Cortex of kidney (tissue), 1 donor: ENCODE measurements around the gene RGS19.
"Not testable (repeated sequence)": the region's sequence is repeated elsewhere in the genome, so short reads cannot be mapped to it uniquely, and the experiment has no call there.

ENCODE experiments used
- DNase-seq: peaks from one replicate; lab custom pipeline; 2025; lab: John Stamatoyannopoulos, UW

Gene RGS19

GRCh38 chr20:64079273-64080012 is at the start of gene RGS19:
Gene RGS19 (minus strand): TSS chr20:64079518. CDS start chr20:64076886, 2,632 bp downstream.
- DNase-seq: no peak

- not testable (repeated sequence) for DNase-seq
Measured at GRCh38 chr20:64123517-64123916, 44.2 kb upstream of the RGS19 start.

GRCh38 chr20:64122927-64123326 is 43.6 kb upstream of the RGS19 start:
- DNase-seq: not testable (repeated sequence)

GRCh38 chr20:64121586-64121985 is 42.3 kb upstream of the RGS19 start:
- no peak for DNase-seq

GRCh38 chr20:64119681-64120341 is 40.5 kb upstream of the RGS19 start:
- no peak for DNase-seq

- no peak for DNase-seq
Measured at GRCh38 chr20:64119301-64119680, 40.0 kb upstream of the RGS19 start.

GRCh38 chr20:64117432-64117777 is 38.1 kb upstream of the RGS19 start:
- DNase-seq: not testable (repeated sequence)

GRCh38 chr20:64116541-64117431 is 37.5 kb upstream of the RGS19 start:
- no peak for DNase-seq

- no peak for DNase-seq
Measured at GRCh38 chr20:64116016-64116415, 36.7 kb upstream of the RGS19 start.

- no peak for DNase-seq
Measured at GRCh38 chr20:64115171-64115911, 36.0 kb upstream of the RGS19 start.

GRCh38 chr20:64114356-64114971 is 35.1 kb upstream of the RGS19 start:
- DNase-seq: no peak

- DNase-seq: no peak
Measured at GRCh38 chr20:64113796-64114355, 34.6 kb upstream of the RGS19 start.

- DNase-seq: no peak
Measured at GRCh38 chr20:64113444-64113775, 34.1 kb upstream of the RGS19 start.

GRCh38 chr20:64112691-64113443 is 33.5 kb upstream of the RGS19 start:
- no peak for DNase-seq

GRCh38 chr20:64111841-64112641 is 32.7 kb upstream of the RGS19 start:
- DNase-seq: no peak

- no peak for DNase-seq
Measured at GRCh38 chr20:64110411-64111068, 31.2 kb upstream of the RGS19 start.

- no peak for DNase-seq
Measured at GRCh38 chr20:64109831-64110391, 30.6 kb upstream of the RGS19 start.

GRCh38 chr20:64108731-64109681 is 29.7 kb upstream of the RGS19 start:
- DNase-seq: no peak
